Hematopoietic multipotent progenitor cell treated with erythropoietin and hydrocortisone succinate and interleukin-3 and kit ligand, for 8 days (in vitro differentiated cells): ENCODE data around the gene SYP.
A peak's percentile ranks its signal among the peaks of the same experiment; 100 is the strongest.

ENCODE experiments used
- DNase-seq: peaks from one replicate; pipeline ENCODE4 v3.0.0-alpha.2; 2015

Gene SYP

DNA sequence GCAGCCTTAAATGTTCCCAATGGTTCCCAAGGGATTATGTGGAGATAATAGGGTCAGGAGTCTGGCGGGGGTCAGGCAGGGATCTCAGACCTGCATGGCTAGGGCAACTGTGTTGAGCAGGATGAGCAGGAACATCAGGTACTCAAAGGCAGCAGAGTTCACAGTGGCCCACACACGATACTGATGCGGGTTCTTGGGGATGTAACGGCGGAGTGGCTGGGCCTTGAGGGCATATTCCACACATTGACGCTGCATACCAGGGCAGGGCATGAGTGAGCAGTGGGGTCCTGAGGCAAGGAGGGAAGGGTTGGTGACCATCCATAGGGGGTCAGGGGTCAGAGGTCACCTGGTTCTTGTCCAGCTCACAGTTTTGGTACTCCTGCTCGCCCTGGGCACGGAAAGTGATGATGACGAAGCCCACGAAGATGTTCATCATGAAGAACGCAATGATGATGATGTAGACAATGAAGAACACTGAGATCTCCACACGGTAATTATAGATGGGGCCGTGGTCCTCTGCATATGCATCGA is 15.1 kb upstream of the SYP start:
- no peak for DNase-seq

DNA sequence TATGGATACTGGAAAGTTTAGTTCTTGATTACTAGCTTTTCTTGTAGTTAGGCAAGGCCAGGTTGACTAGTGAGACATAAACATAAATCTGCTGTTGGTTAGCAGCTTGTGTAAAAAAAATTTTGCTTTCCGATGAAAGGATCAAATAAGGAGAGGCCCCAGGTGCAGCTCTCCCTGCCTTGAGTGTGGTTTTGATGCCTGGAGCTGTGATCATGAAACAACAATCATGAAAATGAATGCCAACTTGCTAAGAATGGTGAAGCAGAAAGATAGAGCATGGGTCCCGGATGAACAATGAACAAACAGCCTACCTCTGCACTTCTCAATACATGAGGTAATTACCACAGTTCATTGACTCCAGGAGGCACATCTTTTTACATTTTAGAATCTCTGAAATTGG is 14.4 kb upstream of the SYP start:
- no peak for DNase-seq

DNA sequence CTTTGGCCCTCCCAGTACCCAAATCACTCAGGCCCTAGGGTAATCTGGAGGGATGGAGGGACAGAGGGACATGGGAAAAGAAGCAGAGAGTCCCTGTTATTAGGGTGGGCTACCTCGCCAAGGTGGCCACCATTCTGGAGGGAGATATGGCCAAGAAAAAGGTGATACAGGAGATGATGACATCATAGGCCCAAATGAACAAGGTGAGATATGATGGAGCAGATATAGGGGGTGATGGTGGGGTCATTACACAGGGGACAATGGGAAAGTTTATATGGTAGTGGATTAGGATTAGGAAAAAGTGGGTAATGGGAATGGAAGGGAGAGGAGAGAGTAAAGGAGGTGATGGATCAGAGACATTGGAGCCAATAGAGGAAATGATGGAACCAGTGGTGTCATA is 12.9 kb upstream of the SYP start:
- DNase-seq = no peak

DNA sequence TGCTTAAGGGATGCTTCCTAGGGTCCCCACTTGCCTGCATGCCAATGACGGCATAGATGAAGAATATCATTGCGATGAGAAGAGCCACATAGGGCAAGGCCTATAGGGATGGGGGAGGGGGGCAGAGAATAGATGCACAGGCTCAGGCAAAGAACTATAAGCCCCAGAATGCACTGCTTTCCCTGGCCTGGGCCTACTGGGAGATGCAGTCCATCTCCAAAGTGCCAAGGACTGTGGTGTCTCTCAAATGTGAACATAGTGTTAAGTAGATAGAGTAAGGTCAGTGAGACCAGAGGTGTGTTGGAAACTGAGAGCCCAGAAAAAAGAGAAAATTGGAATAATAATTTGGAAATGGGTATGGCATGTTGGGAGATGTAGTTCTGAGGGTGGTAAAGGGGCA is 12.2 kb upstream of the SYP start:
- DNase-seq = no peak

DNA sequence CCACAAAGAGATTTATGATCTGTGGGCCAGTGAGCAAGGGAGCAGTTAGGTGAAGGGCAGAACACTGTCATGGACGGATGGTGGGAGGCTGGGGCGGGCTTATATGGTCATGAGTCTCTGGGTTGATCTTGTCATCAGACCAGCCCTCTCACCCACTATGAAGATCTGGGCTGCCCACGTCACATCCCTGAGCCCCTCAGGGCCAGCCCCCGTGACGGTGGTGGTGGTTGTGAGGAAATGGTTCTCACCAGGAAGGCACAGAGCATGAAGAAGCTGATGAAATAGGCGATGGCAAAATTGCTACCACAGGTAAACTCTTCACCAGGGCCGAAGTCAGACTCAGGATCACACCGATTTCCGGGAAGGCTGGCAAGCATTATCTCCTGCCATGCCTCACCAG is 11.1 kb upstream of the SYP start:
- DNase-seq = no peak

DNA sequence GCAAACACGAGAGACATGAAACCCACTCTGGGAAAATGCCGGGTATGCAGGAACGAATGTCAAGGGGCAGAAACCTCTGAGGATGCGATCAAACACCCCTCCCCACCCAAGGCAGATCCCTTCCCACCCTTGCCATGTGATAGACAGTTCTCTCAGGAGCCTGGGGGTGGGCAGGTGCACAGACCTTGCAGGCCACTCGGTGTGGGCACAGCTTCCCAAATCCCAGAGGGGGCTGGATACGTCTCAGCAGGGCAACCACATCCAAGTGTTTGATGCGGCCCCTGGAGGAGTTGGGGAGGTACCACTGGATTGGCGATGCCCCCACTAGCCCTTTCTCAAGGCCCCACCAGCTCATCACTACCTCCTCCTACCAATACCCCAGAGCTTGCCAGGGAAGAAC is 10.4 kb upstream of the SYP start:
- DNase-seq = no peak

DNA sequence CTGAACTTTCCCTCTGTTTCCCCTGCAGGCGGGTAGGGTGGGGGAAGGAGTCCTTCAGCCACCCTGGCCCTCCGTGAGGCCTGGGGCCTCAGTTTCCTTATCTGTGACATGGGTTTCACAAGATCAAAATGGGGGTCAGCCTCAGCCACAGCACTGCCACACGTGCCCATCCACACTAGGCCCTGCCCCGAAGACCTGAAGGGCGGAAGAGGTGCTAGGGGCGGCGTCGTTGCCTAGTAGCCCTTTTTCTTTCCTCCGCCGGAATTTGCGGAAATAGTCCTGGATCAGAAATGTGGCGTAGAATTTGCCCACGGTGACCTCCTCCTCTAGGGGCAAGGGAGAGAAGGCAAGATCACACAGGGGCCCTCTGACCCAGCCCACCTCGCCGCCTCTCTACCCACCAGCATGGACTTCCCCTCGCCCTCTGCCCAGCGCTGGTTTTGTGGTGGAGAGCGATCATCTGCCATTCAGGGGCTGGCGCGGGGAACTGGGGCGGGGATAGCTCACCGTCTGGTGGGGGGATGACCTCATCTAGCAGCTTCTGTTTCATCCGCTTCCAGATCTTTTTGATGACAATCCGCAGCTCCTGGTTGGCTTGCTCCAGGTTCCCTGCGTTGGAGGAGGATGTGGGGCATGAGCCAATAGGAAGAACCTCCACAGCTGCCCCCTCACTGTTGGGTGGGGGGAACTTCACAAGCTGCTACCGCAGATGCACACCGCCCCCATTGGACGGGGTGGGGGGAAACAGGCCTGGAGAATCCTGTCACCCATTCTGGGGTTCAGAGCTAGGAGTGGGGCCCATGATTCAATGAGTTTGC is 9.7 kb upstream of the SYP start:
- DNase-seq = no peak

DNA sequence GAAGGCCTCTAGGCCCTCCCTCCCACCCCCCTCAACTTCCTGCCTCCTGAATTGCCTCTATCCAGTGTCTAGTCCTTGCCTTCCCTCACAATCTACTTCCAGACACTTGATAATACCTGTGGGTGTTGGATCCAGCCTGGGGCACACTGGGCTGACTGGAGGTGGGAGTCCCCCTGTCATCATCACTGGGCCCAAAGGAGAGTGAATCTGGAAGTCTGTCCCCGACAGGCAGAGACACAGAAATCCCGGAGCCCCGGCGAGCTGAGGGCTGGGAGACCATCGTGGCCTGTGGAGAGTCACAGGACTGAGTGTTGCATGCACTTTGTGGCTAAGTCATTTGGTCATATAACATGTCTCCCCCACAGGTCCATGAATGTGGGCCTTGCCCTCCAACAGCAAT is 8.4 kb upstream of the SYP start:
- no peak for DNase-seq

DNA sequence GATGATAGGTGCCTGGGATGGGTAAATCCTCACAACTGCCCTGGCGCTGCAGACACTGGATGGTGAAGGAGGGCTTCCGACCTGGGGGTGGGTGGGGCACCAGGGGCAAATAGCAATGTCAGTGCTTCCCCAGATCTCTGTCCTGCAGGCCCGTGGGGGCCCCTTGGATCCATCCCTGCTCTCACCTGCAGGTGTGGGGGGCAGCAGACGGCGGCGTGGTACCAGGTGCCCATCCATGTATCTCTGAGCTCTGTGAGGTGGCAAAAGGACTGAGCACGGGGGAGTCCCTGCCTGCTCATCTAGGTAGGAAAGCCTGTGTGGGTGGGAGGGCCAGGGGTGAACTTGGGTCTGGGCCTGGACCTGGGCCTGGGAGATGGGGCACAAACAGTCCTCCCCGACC is 6.5 kb upstream of the SYP start:
- no peak for DNase-seq

DNA sequence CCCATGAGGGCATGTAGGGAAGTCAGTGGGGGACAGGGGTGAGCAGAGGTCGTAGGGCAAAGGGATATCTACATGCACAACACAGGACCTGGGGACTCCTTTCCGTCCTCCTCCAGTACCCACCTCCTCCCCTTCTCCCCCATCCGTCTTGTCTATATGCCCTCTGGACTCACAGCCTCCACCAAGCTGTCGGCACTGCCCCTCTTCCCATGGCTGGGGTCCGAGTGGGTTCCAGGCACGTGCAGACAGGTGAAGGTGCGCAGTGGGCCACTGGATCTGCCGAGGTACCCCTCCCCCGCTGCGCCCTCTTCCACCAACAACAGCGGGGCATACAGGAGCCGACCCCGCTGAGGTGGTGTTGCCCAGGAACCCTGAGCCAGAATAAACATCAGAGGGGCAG is 5.5 kb upstream of the SYP start:
- DNase-seq = no peak

DNA sequence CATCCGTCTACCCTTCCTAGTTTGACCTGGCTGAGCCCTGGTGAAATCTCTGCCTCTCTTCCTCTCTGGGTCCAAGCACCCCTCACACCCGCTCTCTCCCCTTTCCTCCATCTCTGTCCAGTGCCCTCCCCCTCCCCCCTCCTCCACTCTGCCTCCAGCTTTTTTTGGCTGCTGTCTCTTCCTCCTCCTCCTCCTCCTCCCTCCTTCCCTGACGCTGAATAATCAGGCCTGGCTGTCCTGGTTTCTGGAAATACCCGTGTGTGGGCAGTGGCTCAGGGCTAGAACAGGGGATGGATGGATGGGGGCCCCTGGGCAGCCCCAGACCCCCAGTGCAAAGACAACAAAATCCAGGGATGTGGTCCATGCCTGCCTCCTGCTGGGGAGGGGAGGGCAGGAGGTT is 4.7 kb upstream of the SYP start:
- no peak for DNase-seq

DNA sequence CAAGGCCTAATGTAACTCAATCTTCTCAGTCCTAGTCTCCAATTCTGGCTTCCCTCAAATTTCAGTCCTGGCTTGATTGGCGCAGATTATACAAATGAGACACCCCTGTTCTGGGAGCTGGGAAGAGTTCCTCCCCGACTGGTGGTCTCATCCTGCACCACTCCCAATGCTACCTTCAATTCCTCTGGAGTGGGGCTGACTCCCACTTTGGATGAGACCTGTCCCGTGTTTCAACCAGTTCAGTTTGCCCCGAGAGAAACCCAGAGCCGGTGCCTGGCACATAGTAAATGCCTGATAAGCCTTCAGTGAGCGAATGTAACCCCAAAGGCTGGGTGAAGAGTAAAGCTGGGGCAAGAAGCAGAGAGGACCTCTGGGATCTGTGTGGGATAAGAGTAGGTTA is 4.0 kb upstream of the SYP start:
- DNase-seq = no peak

DNA sequence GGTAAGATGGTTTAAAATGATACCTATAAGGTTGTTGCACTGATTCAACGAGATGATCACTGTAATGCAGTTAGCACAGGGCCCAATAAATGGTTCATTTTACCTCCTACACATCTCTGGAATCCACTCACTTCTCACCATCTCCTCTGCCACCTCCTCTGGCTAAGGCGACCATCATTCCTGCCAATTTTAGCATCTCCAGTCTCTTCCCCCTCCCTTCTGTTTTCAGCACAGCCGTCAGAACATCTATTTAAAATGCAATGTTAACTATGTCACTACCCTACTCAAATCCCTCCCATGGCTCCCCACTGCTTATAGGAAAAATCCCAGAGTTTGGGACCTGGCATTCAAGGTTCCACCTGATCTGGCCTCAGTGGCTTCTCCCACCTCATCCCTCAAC is 3.5 kb upstream of the SYP start:
- DNase-seq = no peak

DNA sequence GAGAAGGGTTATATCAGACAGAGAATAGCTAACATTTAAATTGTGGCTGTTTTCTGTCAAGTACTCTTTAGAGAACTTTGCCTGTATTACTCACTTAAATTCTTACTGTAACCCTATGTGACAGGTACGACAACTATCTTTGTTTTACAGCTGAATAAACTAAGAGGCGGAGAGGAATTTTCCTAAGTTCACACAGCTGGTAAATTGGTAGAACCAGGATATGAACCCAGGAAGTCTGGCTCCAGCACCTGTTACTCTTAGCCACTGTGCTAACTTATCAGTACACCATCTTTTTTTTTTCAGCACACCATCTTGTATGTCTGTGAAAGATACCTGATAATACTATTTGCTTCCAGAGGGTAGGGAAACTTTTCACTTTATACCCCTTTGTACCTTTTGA is 2.0 kb upstream of the SYP start:
- no peak for DNase-seq

DNA sequence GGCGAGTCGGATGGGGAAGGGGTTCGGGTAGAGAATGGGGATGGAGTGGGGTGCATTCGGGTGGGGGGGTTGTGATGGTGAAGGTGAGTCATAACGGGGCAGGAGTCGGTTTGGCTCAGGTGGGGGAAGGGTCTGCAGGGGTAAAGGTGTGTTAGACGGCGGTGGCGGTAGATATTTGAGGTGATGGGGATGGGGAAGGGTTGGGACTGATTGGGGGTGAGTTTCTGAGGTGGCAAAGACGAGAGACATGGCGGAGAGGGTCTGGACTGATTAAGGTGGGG is 738 bp downstream of the SYP start:
- DNase-seq = no peak

DNA sequence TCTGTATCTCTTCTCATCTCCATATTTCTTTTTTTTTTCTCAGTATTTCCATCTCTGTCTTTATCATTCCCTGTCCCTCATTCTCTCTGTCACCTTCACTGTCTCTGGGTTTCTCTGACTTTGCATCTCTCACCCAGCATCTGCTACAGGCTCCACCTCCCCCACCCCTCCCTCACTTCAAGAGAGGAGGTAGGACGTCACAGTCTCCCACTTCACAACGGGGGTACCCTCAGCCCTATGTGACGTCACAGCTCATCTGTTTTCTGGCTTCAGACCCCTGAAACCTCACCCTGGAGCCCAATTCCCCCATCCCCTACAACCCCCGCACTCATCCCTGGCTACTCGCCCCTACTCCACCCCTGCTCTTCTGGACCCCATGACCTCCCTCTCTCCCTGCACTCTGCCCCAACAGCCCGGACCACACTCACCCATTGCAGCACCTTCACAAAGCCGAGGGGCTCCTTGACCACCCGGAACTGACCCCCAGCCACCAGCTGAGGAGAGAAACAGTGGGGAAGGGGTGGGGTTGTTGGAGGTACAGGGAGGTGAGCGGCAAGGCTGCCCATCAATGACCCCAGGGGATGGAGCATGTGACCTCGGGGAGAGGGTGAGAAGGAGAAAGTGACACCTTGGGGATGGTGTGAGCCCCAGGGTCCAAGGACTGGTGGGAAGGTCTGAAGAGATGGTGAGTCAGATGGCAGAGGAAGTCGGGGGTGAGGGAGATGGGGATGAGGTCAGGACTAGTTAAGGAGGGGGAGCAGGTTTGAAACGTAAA is 1.3 kb downstream of the SYP start:
- no peak for DNase-seq

DNA sequence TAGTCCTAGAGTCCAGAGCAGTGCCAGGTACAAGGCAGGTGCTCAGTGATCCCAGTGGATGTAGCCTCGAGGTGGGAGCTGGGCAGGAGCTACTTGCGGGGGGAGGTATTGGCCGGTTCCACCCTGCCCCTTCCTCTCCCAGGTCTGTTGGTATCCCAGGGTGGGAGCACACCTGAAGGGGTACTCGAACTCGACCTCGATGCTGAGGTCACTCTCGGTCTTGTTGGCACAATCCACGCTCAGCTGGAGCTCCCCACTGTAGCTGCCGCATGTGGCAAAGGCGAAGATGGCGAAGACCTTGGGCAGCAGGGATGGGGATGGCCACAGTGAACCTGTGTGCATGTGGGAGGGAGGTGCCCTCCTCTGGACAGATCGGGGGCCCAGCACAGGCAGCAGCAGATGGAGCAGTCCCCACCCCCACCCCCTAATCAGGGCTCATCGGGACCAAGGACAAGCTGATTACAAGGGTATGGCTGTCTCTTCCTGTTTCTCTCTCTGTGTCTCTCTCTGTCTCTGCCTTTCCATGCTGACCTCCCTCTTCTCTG is 2.4 kb downstream of the SYP start:
- no peak for DNase-seq

DNA sequence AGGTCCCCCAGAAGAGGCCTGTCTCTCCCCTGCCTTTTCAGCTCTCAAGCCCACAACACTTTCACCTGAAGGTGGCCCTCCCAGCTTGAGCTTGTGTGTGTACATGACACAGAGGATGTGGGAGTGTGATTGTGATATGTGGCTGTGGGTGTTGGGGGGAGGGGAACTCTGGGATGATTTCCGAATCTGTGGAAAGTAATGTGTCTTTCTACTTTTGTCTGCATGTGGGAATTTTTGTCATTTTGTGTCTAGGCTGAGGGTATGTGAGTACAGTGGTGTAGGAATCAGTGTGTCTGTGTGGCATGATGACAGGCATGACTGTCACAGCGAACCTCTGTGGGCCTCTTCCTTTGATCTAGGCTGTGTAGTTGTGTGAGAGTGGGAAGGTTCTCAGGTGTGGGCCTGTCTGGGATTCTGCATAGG is 6.4 kb downstream of the SYP start:
- no peak for DNase-seq

DNA sequence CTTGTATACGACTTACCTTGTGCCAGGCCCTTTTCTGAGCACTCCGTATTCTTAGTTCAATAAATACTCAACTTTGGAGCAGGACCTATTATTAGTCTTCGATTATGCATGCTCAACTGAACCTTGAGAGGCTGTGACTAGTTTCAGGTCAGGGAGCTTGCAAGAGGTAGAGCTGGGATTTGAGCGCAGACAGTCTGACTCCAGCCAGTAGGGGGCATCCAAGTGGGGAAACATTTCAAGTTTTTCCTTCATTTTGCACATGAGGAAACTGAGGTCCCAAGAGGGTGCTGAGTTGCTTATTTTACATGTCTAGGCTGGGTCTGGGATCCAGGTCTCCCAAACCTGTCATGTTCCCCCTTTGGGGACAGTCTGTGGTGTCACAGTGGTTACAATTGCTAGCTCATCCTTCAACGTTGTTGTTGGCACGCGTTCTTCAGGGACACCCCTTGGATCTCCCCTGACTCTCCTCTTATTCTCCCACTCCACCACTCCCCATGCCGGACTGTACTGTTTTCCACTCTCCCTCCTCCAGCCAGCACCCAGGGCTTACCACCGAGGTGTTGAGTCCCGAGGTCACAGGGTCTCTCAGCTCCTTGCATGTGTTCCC is 7.2 kb downstream of the SYP start:
- DNase-seq = peak; percentile 55

DNA sequence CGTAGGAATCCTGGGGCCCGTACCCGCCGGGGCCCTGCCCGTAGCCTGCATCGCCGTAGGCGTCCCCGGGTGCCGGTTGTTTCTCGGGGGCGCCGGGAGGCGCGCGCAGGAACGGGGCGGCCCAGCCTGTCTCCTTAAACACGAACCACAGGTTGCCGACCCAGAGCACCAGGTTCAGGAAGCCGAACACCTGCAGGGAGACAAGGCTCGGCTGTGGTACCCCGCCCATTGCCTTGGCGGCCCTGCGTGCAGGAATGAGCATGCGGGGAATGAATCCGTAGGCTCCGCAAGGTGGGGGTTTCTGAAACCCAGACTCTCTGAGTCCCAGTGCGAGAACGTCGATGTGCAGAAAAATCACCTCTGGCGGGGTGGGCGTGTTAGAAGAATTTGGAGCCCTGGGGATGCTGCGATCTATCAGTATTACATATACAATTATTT is 8.4 kb downstream of the SYP start:
- DNase-seq = peak; percentile 24

DNA sequence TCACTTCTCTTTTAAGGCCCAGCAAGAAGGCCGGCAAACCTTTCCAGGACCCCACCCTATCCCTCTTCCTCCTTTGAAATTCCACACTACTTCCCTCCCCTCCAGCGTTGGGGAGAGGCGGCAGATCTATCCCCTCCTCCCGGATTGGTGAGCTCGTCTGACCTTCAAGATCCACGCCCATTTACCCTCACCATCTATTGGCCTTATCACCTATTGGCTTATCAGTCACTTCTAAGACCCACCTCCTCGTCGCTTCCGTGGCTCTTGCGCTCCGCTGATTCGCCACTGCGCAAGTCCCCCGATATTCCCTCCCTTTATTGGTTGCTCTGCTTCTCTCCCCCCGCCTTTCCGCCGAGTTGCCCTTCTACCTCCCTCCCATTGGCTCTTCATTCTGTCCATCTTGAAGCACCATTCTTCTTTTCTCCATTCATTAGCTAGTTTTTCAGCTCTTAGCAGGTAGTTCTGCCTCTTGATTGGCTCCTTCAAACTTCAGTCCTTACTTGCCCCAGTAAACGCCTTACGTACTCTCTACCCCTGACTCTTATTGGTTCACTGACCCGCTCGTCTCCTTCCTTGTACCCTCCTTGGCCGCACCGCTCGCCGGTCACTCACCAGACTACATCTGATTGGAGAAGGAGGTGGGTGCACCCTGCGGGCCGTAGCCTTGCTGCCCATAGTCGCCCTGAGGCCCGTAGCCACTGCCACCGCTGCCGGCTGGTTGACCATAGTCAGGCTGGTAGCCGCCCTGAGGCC is 9.0 kb downstream of the SYP start:
- DNase-seq = peak; percentile 99

DNA sequence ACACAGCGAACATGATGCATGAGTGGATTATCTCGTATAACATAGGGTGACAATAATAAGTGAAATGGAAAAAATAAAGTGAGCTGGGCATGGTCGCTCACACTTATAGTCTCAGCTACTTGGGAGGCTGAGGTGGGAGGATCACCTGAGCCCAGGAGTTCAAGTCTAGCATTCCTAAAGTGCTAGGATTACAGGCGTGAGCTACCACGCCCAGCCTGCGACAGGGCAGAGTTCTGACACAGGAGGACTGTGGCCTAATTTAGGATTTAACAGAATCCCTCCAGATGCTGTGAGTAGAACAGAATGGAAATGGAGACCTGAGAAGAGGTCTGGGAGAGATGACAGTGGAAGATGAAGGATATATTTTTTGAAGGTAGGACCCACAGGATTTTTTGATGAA is 10.4 kb downstream of the SYP start:
- no peak for DNase-seq

DNA sequence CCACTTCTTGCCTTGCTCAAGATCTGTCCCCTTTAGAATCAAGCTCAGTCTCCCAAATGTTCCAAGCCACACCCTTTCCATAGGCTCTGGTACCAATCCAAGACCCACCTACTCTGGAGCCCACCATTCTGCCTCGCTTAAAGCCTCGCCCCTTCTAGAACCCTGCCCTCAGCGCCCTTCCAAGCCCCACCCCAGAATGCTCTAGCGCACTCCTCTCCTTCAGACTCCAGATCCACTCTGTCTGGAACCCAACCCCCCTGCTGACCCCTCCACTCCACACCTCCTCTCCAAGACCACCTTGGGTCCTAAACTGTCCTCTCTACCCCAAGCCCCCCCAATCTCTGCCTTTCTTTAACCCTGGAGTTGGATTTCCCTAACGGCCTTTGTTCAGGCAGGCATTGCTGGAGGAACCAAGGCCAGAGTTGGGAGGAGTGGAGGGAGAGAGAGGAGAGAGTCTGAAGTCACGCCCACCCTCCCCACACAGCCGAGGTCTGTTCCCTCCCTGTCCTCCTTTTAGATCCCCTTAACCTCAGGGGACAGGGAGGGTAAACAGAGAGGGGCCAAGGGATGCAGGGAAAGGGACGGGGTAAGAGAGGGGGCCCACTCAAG is 11.4 kb downstream of the SYP start:
- DNase-seq = no peak
